H9 (cell line): ENCODE results near the gene C12orf75. TPM values are rescaled to one million over a fixed set of nuclear protein-coding genes. Genes with fewer than 3 reads are reported as not detected.
"Not testable (repeated sequence)": the region's sequence is repeated elsewhere in the genome, so short reads cannot be mapped to it uniquely, and the experiment has no call there.

Source experiments
- DNase-seq: peaks from one replicate; pipeline ENCODE4 v3.0.0-alpha.2; 2017
- H2AFZ ChIP-seq: one replicate; pipeline ENCODE4 v1.6.1; 2013; ENCODE audit warnings: mild to moderate bottlenecking, low read length, control low read depth, moderate library complexity
- H2AK5ac ChIP-seq: 2 replicates; pipeline ENCODE4 v1.6.1; 2013; ENCODE audit warnings: low read length, control low read depth, mixed read lengths; ENCODE audit not compliant: insufficient read length
- H2BK120ac ChIP-seq: one replicate; pipeline ENCODE4 v1.6.1; 2013; ENCODE audit warnings: low read depth, mild to moderate bottlenecking, low read length, control low read depth, inconsistent platforms; ENCODE audit not compliant: poor library complexity, severe bottlenecking
- H2BK12ac ChIP-seq: 2 replicates; pipeline ENCODE4 v1.6.1; 2013; ENCODE audit warnings: low read length, control low read depth, mixed read lengths, low read depth; ENCODE audit not compliant: insufficient read length
- H2BK15ac ChIP-seq: 2 replicates; pipeline ENCODE4 v1.6.1; 2013; ENCODE audit warnings: low read depth, low read length, control low read depth
- H2BK20ac ChIP-seq: one replicate; pipeline ENCODE4 v1.6.1; 2013; ENCODE audit warnings: low read depth, mild to moderate bottlenecking, low read length, control low read depth, inconsistent platforms; ENCODE audit not compliant: poor library complexity, severe bottlenecking
- H2BK5ac ChIP-seq: 2 replicates; pipeline ENCODE4 v1.6.1; 2013; ENCODE audit warnings: low read length, control low read depth, mixed read lengths; ENCODE audit not compliant: insufficient read length
- H3K14ac ChIP-seq: 2 replicates; pipeline ENCODE4 v1.6.1; 2013; ENCODE audit warnings: low read length, control low read depth; ENCODE audit not compliant: insufficient read depth
- H3K18ac ChIP-seq: 2 replicates; pipeline ENCODE4 v1.6.1; 2013; ENCODE audit warnings: low read depth, mild to moderate bottlenecking, mixed read lengths, low read length, control low read depth; ENCODE audit not compliant: insufficient read length
- H3K23ac ChIP-seq: 2 replicates; pipeline ENCODE4 v1.6.1; 2013; ENCODE audit warnings: low read length, control low read depth, mixed read lengths, low read depth; ENCODE audit not compliant: insufficient read length
- H3K23me2 ChIP-seq: 2 replicates; pipeline ENCODE4 v1.6.1; 2013; ENCODE audit warnings: low read depth, mild to moderate bottlenecking, mixed read lengths, low read length, control low read depth; ENCODE audit not compliant: insufficient read length, poor library complexity, severe bottlenecking
- H3K27ac ChIP-seq: 2 replicates; pipeline ENCODE4 v1.5.1; 2013; ENCODE audit warnings: low read length, control low read depth, mixed read lengths, low read depth; ENCODE audit not compliant: insufficient read length
- H3K27me3 ChIP-seq: 2 replicates; pipeline ENCODE4 v1.6.1; 2013; ENCODE audit warnings: low read length, control low read depth, inconsistent platforms; ENCODE audit not compliant: insufficient read depth
- H3K4ac ChIP-seq: 2 replicates; pipeline ENCODE4 v1.6.1; 2013; ENCODE audit warnings: low read depth, mild to moderate bottlenecking, control low read depth, inconsistent platforms, low read length, moderate library complexity
- H3K4me1 ChIP-seq: 2 replicates; pipeline ENCODE4 v1.6.1; 2013; ENCODE audit warnings: low read length, control low read depth, inconsistent platforms; ENCODE audit not compliant: insufficient read depth
- H3K4me2 ChIP-seq: 2 replicates; pipeline ENCODE4 v1.6.1; 2013; ENCODE audit warnings: low read length, control low read depth, mixed read lengths; ENCODE audit not compliant: insufficient read length, insufficient read depth
- H3K56ac ChIP-seq: 2 replicates; pipeline ENCODE4 v1.6.1; 2013; ENCODE audit warnings: low read depth, mild to moderate bottlenecking, mixed read lengths, low read length, control low read depth; ENCODE audit not compliant: insufficient read length
- H3K79me1 ChIP-seq: 2 replicates; pipeline ENCODE4 v1.6.1; 2013; ENCODE audit warnings: low read depth, mild to moderate bottlenecking, moderate library complexity, low read length, control low read depth, inconsistent platforms; ENCODE audit not compliant: insufficient read depth, poor library complexity, severe bottlenecking
- H3K79me2 ChIP-seq: 2 replicates; pipeline ENCODE4 v1.6.1; 2013; ENCODE audit warnings: low read length, control low read depth, inconsistent platforms; ENCODE audit not compliant: insufficient read depth
- H3K9ac ChIP-seq: 2 replicates; pipeline ENCODE4 v1.6.1; 2013; ENCODE audit warnings: low read length, control low read depth, mixed read lengths; ENCODE audit not compliant: insufficient read length; ENCODE audit errors: extremely low read depth
- H3K9me3 ChIP-seq: one replicate; pipeline ENCODE4 v1.6.1; 2013; ENCODE audit warnings: low read depth, low read length, inconsistent platforms; ENCODE audit not compliant: control insufficient read depth
- H3T11ph ChIP-seq: one replicate; pipeline ENCODE4 v1.6.1; 2013; ENCODE audit warnings: mild to moderate bottlenecking, low read length, control low read depth, inconsistent platforms
- H4K20me1 ChIP-seq: one replicate; pipeline ENCODE4 v1.6.1; 2013; ENCODE audit not compliant: control insufficient read depth, insufficient read length, insufficient read depth
- H4K5ac ChIP-seq: 2 replicates; pipeline ENCODE4 v1.6.1; 2013; ENCODE audit warnings: low read depth, mild to moderate bottlenecking, mixed read lengths, low read length, control low read depth; ENCODE audit not compliant: insufficient read length
- H4K8ac ChIP-seq: replicated peaks from 2 replicates; pipeline ENCODE4 v1.6.1; 2013; ENCODE audit warnings: low read length, control low read depth, mixed read lengths, low read depth; ENCODE audit not compliant: insufficient read length
- H4K91ac ChIP-seq: 2 replicates; pipeline ENCODE4 v1.6.1; 2013; ENCODE audit warnings: low read depth, mild to moderate bottlenecking, moderate library complexity, mixed read lengths, low read length, control low read depth; ENCODE audit not compliant: insufficient read length
- H3K27ac Mint-ChIP-seq, 3 experiments: 2 replicates in 2 of 3; 3 replicates in 1 of 3; pipeline ENCODE4 v1.8.0; 2020 to 2021; ENCODE audit warnings: mixed read lengths in 3 of 3, mild to moderate bottlenecking in 1 of 3, moderate library complexity in 1 of 3
- H3K27me3 Mint-ChIP-seq: 2 replicates; pipeline ENCODE4 v1.8.0; 2021; ENCODE audit warnings: low read depth, mild to moderate bottlenecking, moderate library complexity, mixed read lengths
- H3K36me3 Mint-ChIP-seq, 3 experiments: 2 replicates in 2 of 3; 3 replicates in 1 of 3; pipeline ENCODE4 v1.8.0; 2020 to 2021; ENCODE audit warnings: low read depth in 3 of 3, mixed read lengths in 3 of 3; ENCODE audit not compliant: insufficient read depth in 1 of 3
- H3K4me1 Mint-ChIP-seq, 2 experiments: 2 replicates each; pipeline ENCODE4 v1.8.0; 2020; ENCODE audit warnings: mixed read lengths in 2 of 2
- H3K4me3 Mint-ChIP-seq, 2 experiments: 2 replicates in 1 of 2; 3 replicates in 1 of 2; pipeline ENCODE4 v1.8.0; 2020 to 2021; ENCODE audit warnings: mild to moderate bottlenecking in 2 of 2, mixed read lengths in 2 of 2, moderate library complexity in 1 of 2
- H3K9me3 Mint-ChIP-seq, 2 experiments: 2 replicates in 1 of 2; 3 replicates in 1 of 2; pipeline ENCODE4 v1.8.0; 2020; ENCODE audit warnings: mild to moderate bottlenecking in 2 of 2, mixed read lengths in 2 of 2, moderate library complexity in 1 of 2
- WGBS: extraction: QIAGEN DNeasy Blood & Tissue Kit; methylation state at CpG from one replicate; pipeline ENCODE4 v1.1.7; 2013; ENCODE audit warnings: missing lambda C conversion rate, low lambda C conversion rate, mixed read lengths; ENCODE audit not compliant: insufficient read length; ENCODE audit errors: extremely low coverage; 5-methylcytosine and 5-hydroxymethylcytosine counted together
- total RNA-seq: library from RNA; stranded (reverse); gene quantifications from 2 replicates; pipeline ENCODE4 v1.2.1, GENCODE V29; 2021

C12orf75 gene
- total RNA-seq, 1 experiment from 2014 or later = 37.9 TPM

DNA sequence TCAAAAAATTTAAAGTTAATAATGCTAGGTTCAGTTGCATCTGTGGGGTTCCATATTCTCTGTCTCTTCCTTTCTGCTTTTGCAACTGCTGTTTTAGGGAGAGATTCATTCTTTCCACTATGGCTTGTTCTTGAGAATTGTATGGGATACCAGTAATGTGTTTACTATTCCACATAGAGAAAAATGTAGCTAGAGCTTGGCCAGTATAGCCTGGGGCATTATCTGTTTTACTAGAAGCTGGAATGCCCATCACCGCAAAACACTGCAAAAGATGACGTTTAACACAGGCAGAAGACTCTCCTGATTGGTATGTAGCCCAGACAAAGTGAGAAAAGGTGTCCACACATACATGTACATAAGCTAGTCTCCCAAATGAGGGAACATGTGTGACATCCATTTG, 25.9 kb upstream of the C12orf75 start:
- not testable (repeated sequence) for H2BK12ac ChIP-seq, H3K9ac ChIP-seq, H3K14ac ChIP-seq, H2BK5ac ChIP-seq, H4K20me1 ChIP-seq, H3K79me2 ChIP-seq, H3K27ac ChIP-seq, H4K5ac ChIP-seq, H2AFZ ChIP-seq, H3K4me1 ChIP-seq, H2BK20ac ChIP-seq, H2AK5ac ChIP-seq, H3K23ac ChIP-seq, H3T11ph ChIP-seq, H4K91ac ChIP-seq, H3K79me1 ChIP-seq, H2BK120ac ChIP-seq, H3K56ac ChIP-seq, H2BK15ac ChIP-seq, H3K4ac ChIP-seq, H3K27ac Mint-ChIP-seq, H3K4me2 ChIP-seq, H3K9me3 ChIP-seq, DNase-seq, H3K4me3 Mint-ChIP-seq, H3K27me3 ChIP-seq, H3K27me3 Mint-ChIP-seq, H3K23me2 ChIP-seq, H3K18ac ChIP-seq, H4K8ac ChIP-seq
- WGBS = no CpG with 5 or more reads among the region's 2 CpGs
- peaks cover 41 to 63% of the 10 kb centered on the region in 2 experiments for H3K9me3 Mint-ChIP-seq
- peaks cover 15 to 33% (median 24%) of the 10 kb centered on the region in 3 experiments for H3K36me3 Mint-ChIP-seq
- peaks cover 10 to 13% of the 10 kb centered on the region in 2 experiments for H3K4me1 Mint-ChIP-seq

DNA sequence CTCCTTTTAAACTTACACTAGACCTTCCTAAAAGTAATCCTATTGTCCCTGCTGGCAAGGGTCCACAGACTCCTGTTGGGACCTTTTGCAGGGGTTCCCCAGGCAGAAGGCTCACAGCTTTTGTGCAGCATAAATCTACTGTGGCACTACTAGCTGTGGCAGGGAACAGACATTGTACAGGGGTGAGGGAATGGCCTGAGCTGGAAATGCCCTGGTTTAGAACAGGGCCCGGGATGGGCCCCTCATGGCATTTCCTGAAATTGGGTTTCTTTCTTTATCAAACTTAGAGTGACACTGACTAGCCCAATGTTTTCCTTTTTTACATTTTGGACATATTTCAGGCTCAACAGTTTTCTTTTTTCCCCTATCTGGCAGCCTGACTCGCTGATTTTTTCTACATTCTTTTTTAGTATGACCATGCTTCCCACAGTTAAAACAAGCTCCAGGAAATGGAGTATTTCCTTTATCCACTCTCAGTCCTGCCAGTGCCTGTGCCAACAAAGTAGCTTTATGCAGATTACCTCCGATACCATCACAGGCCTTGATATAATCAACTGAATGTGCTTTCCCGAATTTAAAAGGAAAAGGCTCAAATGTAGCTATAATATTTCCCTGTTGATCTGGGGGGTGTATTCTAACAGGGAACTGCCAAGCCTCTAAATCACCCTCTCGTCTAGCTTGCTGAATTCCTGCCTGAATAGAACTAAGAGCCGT, 22.7 kb upstream of the C12orf75 start:
- H3K18ac ChIP-seq, H2AK5ac ChIP-seq, H2BK5ac ChIP-seq, H3K27ac Mint-ChIP-seq, H2BK20ac ChIP-seq, H3K4me1 Mint-ChIP-seq, H3K56ac ChIP-seq, H2BK12ac ChIP-seq, H2AFZ ChIP-seq, H4K20me1 ChIP-seq, H3K4me3 Mint-ChIP-seq, H3K79me1 ChIP-seq, H3K14ac ChIP-seq, H3K23ac ChIP-seq, H4K5ac ChIP-seq, H3K9me3 ChIP-seq, H3K9ac ChIP-seq, H3K4me2 ChIP-seq, H3K4ac ChIP-seq, H3K27me3 ChIP-seq, H3K79me2 ChIP-seq, H3K27ac ChIP-seq, H2BK120ac ChIP-seq, DNase-seq, H3K4me1 ChIP-seq, H3K27me3 Mint-ChIP-seq, H2BK15ac ChIP-seq, H4K8ac ChIP-seq, H3K23me2 ChIP-seq, H4K91ac ChIP-seq, H3T11ph ChIP-seq: not testable (repeated sequence)
- WGBS = no CpG with 5 or more reads among the region's 6 CpGs
- Mint-ChIP-seq H3K36me3 (peaks cover 1 to 23% (median 15%) of the 10 kb centered on the region in 3 experiments), H3K9me3 (peaks cover 30 to 60% of the 10 kb centered on the region in 2 experiments)
